Measurements from ENCODE around the gene CTIF.
"Not testable (repeated sequence)": the region's sequence is repeated elsewhere in the genome, so short reads cannot be mapped to it uniquely, and the experiment has no call there.

CTIF gene

GRCh38 chr18:48860269-48861180, 321.7 kb downstream of the CTIF start:
- no peak for DNase-seq

GRCh38 chr18:48861181-48861708, 322.4 kb downstream of the CTIF start:
- DNase-seq = no peak

GRCh38 chr18:48862132-48862531, 323.3 kb downstream of the CTIF start:
- DNase-seq = no peak

GRCh38 chr18:48862678-48863270, 323.9 kb downstream of the CTIF start:
- no peak for DNase-seq

- DNase-seq = no peak
These were observed 324.7 kb downstream of the CTIF start for GRCh38 chr18:48863432-48864065.

GRCh38 chr18:48864876-48865275, 326.0 kb downstream of the CTIF start:
- DNase-seq = no peak

GRCh38 chr18:48866028-48866733, 327.4 kb downstream of the CTIF start:
- no peak for DNase-seq

GRCh38 chr18:48866856-48867255, 328.0 kb downstream of the CTIF start:
- DNase-seq = no peak

- DNase-seq = no peak
These were observed 329.1 kb downstream of the CTIF start for GRCh38 chr18:48867978-48868377.

- DNase-seq = peak; percentile 75
These were observed 329.9 kb downstream of the CTIF start for GRCh38 chr18:48868468-48869466.

GRCh38 chr18:48869591-48869990, 330.8 kb downstream of the CTIF start:
- no peak for DNase-seq

- DNase-seq = not testable (repeated sequence)
These were observed 332.1 kb downstream of the CTIF start for GRCh38 chr18:48870926-48871325.

- DNase-seq = no peak
These were observed 332.7 kb downstream of the CTIF start for GRCh38 chr18:48871391-48872166.

GRCh38 chr18:48872234-48873145, 333.7 kb downstream of the CTIF start:
- DNase-seq = no peak

- DNase-seq = no peak
These were observed 335.4 kb downstream of the CTIF start for GRCh38 chr18:48874233-48874632.

GRCh38 chr18:48874701-48875162, 335.9 kb downstream of the CTIF start:
- DNase-seq = no peak

- no peak for DNase-seq
These were observed 336.6 kb downstream of the CTIF start for GRCh38 chr18:48875314-48875941.

GRCh38 chr18:48875942-48876511, 337.2 kb downstream of the CTIF start:
- no peak for DNase-seq

- DNase-seq = no peak
These were observed 337.8 kb downstream of the CTIF start for GRCh38 chr18:48876590-48876989.
